Stimulated activated CD8-positive, alpha-beta memory T cell treated with anti-CD3 and anti-CD28 coated beads, Interleukin-4, amount 100 ng/mL, for 48 hours (primary cell): ENCODE results near the gene PRXL2C.

ENCODE experiments used
- DNase-seq: peaks from one replicate; pipeline ENCODE4 v3.0.0-alpha.2; 2020

The PRXL2C gene

GRCh38 chr9:96609732-96610131 is 45.4 kb downstream of the PRXL2C start:
- no peak for DNase-seq

- DNase-seq, result no peak
Measured at GRCh38 chr9:96607971-96608370, 47.1 kb downstream of the PRXL2C start.

- no peak for DNase-seq
Measured at GRCh38 chr9:96605328-96605727, 49.8 kb downstream of the PRXL2C start.

GRCh38 chr9:96604004-96604319 is 51.2 kb downstream of the PRXL2C start:
- no peak for DNase-seq

GRCh38 chr9:96603305-96604003 is 51.7 kb downstream of the PRXL2C start:
- no peak for DNase-seq

- no peak for DNase-seq
Measured at GRCh38 chr9:96599298-96599697, 55.8 kb downstream of the PRXL2C start.

- no peak for DNase-seq
Measured at GRCh38 chr9:96596601-96597111, 58.5 kb downstream of the PRXL2C start.
